Keratinocyte (primary cell): ENCODE measurements around the gene PLEKHO2.

Experiments used
- CTCF ChIP-seq, 3 experiments: IDR thresholded peaks in 1 of 3; conservative IDR thresholded peaks in 1 of 3; optimal IDR thresholded peaks in 1 of 3; 2 replicates in 2 of 3; 3 replicates in 1 of 3; pipeline versions ENCODE3 to v1.5.1; 2011; ENCODE audit warnings: low read length in 3 of 3, mild to moderate bottlenecking in 3 of 3, moderate library complexity in 2 of 3, control low read depth in 1 of 3, inconsistent platforms in 1 of 3; ENCODE audit not compliant: insufficient read depth in 2 of 3; ENCODE audit errors: extremely low read depth in 1 of 3
- EZH2 ChIP-seq: IDR thresholded peaks from one replicate; pipeline ENCODE4 v1.6.1; 2012; ENCODE audit warnings: inconsistent platforms, mild to moderate bottlenecking, low read length, moderate library complexity

- no peak for TF ChIP-seq CTCF (optimal IDR thresholded peaks at IDR 0.05 in 1 of 3, IDR thresholded peaks at IDR 0.05 in 1 of 3, conservative IDR thresholded peaks at IDR 0.05 in 1 of 3; ENCODE audit: extremely low read depth in 1 of 3, insufficient read depth in 2 of 3, low read length in 3 of 3)
- TF ChIP-seq EZH2: no peak
Measured at GRCh38 chr15:64808785-64809453, 32.8 kb upstream of the PLEKHO2 start.
